SK-N-SH (cell line): ENCODE results near the gene CALU.

Source experiments
- CTCF ChIP-seq: fragments of 200-600 bp; sonication (generic); IDR thresholded peaks from 2 replicates; pipeline ENCODE4 v1.6.1; 2017; ENCODE audit warnings: antibody characterized with exemption, mild to moderate bottlenecking, moderate library complexity
- EP300 ChIP-seq, 2 experiments: IDR thresholded peaks; 2 replicates each; pipeline versions ENCODE4 v1.4.0 to v1.6.1; 2012; ENCODE audit warnings: borderline replicate concordance in 1 of 2, low read depth in 1 of 2, low read length in 1 of 2
- EZH2phosphoT487 ChIP-seq: fragments of 200-600 bp; sonication (generic); IDR thresholded peaks from 2 replicates; pipeline ENCODE4 v1.6.1; 2017; ENCODE audit warnings: low read depth, mixed run types, mild to moderate bottlenecking, antibody characterized with exemption, moderate library complexity, borderline replicate concordance
- NRF1 ChIP-seq: IDR thresholded peaks from 2 replicates; pipeline ENCODE4 v1.6.1; 2012; ENCODE audit warnings: low read depth, mild to moderate bottlenecking, low read length
- POLR2AphosphoS5 ChIP-seq: IDR thresholded peaks from 2 replicates; pipeline ENCODE4 v1.6.1; 2012; ENCODE audit warnings: low read depth, low read length
- RFX5 ChIP-seq: IDR thresholded peaks from 2 replicates; pipeline ENCODE4 v1.6.1; 2012; ENCODE audit warnings: mild to moderate bottlenecking, improper control_type of control experiment, low read length
- TAF1 ChIP-seq: IDR thresholded peaks from 2 replicates; pipeline ENCODE4 v1.6.1; 2012; ENCODE audit warnings: low read depth, mild to moderate bottlenecking, low read length, moderate library complexity, borderline replicate concordance

- TF ChIP-seq CTCF: no peak
- TF ChIP-seq EZH2phosphoT487: no peak
- TF ChIP-seq EP300 (IDR thresholded peaks at IDR 0.05; ENCODE audit: borderline replicate concordance in 1 of 2, low read depth in 1 of 2, low read length in 1 of 2): no peak
- TF ChIP-seq TAF1: no peak
- TF ChIP-seq POLR2AphosphoS5: no peak
- TF ChIP-seq NRF1: no peak
- no peak for TF ChIP-seq RFX5
Observed at GRCh38 chr7:128692623-128693270, 46.4 kb upstream of the CALU start.
